HG03521 (cell line): ENCODE data around the gene SMCR8.
"Not testable (repeated sequence)": the region's sequence is repeated elsewhere in the genome, so short reads cannot be mapped to it uniquely, and the experiment has no call there.

Source experiments
- ATAC-seq: cut with Tn5 transposase; IDR thresholded peaks from one replicate; pipeline ENCODE4 v1.9.1; 2021; ENCODE audit warnings: mild to moderate bottlenecking, moderate library complexity; ENCODE audit not compliant: unreplicated experiment

SMCR8 gene

DNA sequence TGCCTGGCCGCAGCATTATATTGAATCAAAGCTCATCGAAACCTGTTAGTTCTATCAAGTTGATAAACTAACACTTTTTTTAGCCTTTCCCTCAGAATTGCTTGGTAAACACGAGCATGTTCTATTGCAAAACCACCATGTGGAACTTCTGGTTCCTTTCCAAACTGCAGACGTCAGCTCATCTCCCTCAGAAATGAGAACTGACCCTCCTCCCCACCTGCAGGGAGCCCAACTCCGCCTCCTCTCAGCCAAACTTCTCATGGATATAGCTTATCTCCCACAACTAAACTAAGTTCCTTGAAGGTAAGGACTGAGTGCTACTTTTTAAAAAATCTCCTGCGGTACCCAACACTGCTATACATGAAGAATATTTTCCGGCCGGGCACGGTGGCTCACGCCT lies 41.5 kb downstream of the SMCR8 start:
- ATAC-seq: no peak

DNA sequence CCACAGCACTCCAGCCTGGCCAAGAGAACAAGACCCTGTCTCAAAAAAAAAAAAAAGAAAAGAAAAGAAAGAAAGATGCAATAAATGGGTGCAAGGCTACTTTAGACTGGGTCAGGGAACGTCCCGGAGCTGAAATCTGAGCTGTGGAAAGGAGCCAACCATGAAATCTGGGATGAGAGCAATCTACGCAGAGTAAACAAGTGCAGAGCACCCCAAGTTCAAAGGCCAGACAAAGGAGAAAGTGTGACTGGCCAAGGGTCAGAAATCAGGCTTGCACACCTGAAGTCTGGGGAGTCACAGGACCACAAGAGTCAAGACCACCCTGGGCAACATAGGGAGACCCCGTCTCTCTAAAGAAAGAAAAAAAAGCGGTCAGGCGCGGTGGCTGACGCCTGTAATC lies 45.4 kb downstream of the SMCR8 start:
- ATAC-seq: no peak

DNA sequence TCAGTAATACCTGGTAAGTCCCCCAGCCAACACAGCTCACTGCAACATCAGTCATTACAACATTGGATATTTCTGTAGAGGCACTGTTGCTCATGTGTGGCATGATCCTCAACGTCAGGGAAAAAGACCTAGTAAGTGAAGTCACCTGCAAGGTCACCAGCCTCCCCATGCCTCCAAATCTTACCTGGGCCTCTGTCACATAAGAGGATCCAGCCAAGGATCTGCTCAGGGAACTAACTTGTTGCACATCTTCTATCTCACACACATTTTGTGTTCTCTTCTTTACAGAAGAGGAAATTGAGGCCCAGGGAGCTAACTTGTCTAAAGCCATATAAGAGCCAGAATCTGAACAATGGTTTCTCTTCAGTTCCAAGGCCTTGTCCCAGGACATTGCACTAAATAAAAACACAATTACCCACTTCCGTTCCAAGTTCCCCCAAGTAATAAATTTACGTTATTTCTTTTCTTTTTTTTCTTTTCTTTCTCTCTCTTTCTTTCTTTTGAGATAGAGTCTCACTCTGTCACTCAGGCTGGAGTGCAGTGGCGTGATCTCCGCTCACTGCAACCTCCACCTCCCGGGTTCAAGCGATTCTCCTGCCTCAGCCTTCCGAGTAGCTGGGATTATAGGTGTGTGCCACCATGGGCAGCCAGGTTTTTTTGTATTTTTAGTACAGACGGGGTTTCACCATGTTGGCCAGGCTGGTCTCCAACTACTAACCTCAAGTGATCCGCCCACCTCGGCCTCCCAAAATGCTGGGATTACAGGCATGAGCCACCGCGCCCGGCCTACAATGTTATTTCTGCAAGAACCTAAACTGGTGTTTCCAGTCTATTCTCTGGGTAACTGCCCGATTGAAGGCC lies 47.0 kb downstream of the SMCR8 start:
- no peak for ATAC-seq

DNA sequence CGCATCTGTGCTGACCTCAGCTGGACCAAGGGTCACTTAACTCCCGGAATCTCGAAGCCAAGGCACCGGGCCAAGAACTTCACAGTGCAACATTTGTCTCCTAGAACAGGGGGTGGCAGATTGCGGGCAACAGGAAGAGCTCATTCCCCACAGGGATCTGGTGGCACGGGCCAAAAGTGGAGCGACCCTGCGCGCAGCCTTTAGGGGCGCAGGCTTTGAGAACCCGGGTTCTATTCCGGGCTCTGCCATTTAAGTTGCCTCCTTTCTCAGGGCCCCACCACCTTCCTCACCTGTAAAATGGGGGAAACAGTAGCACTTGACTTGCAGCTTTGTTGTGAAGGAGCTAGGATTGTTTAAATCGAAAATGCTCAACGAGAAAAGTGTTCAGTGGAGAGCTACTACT lies 47.6 kb downstream of the SMCR8 start:
- ATAC-seq: no peak

DNA sequence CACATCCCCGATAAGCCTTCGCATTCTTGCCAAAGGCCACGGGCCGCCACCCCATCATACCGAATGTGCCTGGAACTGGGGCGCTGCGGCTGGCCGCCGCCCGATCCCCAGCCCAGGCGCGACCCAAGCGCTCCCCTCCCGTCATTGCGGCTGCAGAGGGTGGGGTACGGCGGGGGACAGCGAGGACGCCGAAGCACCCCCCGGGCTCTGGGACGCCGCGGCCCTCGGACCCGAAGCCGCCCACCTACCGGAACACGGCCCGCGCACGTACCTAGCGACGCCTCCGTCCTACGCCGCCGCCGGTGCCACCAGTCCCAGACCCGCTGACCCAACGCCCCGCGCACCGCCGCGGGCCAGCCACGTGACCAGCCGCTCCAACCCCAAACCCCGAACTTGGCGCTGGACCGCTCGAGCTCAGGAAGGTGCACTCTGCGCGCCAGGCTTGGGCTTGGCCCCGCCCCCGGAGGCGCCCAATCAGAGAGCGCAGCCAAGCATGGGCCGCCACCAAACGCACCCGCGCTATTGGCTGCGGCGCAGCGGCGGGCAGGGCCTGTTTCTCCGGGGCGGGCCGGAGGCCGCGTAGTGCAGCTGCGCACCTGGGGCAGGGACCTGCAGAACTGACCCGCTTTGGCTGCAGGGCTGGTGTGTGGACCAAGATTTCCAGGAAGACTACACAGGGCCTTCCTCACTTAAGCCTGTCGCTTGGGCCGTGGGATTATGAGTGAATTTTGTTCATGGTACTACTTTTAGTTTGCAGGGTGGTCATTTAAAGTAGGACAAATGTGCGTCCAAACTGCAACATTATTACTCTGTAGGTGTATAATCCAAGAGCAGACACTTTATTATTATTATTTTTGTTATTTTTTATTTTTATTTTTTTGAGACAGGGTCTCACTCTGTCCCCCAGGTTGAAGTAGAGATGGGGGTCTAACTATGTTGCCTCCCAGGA lies 48.3 kb downstream of the SMCR8 start, which contains the start of gene SHMT1:
SHMT1 (minus strand) TSS at position 450 of the 949 bp plus-strand sequence. CDS start 7,569 bp downstream, outside the sequence.
- ATAC-seq: peak; percentile 98

DNA sequence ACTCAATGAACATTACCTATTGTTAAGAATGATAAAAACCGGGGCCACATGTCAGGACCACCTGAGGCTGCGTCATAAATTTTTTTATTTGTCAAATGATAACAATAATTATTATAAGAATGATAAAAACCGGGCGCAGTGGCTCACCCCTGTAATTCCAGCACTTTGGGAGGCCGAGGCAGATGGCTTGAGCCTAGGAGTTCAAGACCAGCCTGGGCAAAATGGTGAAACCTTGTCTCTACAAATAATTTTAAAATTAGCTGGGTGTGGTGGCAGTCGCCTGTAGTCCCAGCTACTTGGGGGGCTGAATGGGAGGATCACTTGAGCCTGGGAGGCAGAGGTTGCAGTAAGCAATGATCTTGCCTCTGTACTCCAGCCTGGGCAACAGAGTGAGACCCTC lies 49.1 kb downstream of the SMCR8 start:
- ATAC-seq: no peak

DNA sequence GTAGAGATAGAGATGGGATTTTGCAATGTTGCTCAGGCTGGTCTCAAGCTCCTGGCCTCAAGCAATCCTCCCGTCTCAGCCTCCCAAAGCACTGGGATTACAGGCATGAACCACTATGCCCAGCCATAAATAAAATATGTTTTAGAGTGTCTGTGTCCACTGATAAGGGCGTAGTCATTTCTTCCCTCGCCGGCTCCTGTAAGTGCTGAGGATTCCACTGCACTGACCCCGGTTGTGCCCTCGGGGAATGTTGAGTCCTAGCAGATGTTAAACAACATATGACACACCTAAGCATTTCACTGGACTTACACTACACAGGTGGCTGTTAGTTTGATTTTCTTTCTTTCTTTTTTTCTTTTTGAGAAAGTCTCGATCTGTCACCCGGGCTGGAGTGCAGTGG lies 53.9 kb downstream of the SMCR8 start:
- ATAC-seq: no peak

DNA sequence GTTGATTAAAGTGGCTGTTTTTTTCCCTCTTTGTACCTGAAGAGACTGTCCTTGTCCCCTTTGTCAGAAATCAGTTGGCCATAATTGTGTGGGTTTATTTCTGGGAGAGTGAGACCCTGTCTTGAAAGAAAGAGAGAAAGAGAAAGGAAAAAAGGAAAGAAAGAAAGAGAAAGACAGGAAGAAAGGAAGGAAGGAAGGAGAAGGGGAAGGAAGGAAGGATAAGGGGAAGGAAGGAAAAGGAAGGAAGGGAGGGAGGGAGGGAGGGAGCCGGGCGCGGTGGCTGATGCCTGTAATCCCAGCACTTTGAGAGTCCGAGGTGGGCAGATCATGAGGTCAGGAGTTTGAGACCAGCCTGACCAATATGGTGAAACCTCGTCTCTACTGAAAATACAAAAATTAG lies 55.7 kb downstream of the SMCR8 start:
- no peak for ATAC-seq

DNA sequence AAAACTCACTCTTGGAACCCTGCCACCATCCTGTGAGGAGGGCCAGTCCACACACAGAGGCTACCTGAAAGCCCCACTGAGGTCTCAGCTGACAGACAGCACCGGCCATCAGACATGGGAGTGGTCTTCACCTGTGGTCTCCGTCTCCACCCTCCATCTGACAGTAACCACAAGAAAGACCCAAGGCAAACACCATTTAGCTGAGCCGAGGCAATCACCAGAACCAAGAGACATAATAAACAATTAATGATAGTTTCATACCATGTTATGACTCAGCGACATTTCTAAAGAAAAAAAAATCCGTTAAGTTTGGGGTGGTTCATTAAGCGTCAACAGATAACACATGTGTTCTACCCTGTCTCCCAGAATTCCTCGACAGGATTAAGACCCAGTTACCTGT lies 56.4 kb downstream of the SMCR8 start:
- no peak for ATAC-seq

DNA sequence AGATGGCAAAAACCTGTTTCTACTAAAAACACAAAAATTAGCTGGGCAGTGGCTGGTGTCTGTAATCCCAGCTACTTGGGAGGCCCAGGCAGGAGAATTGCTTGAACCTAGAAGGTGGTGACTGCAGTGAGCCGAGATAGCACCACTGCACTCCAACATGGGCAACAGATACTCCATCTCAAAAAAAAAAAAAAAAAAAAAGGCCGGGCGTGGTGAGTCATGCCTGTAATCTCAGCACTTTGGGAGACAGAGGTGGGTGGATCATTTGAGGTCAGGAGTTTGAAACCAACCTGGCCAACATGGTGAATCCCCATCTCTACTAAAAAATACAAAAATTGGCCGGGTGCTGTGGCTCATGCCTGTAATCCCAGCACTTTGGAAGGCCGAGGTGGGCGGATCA lies 58.1 kb downstream of the SMCR8 start:
- ATAC-seq: not testable (repeated sequence)

DNA sequence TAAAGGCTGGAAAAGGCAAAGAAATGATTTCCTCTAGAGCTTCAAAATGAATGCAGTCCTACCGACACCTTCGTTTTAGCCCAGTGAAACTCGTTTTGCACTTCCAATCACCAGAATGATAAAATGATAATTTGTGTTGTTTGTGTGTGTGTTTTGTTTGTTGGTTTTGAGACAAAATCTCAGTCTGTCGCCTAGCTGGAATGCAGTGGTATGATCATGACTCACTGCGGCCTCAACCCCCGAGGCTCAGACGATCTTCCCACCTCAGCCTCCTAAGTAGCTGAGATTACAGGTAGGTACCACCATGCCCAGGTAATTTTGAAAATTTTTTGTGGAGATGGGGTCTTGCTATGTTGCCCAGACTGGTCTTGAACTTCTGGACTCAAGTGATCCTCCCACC lies 59.1 kb downstream of the SMCR8 start:
- ATAC-seq: no peak
